Calu3 (cell line): ENCODE measurements around the gene CYP19A1. TPM values are rescaled to one million over a fixed set of nuclear protein-coding genes. Genes with fewer than 3 reads are reported as not detected.

Experiments
- BruUV-seq: library from RNA; stranded (reverse); fragments of 400-500 nt; replicated peaks from 2 replicates; lab custom pipeline; 2021; lab: Mats Ljungman, UMichigan
- CTCF ChIA-PET: fragments of 300-600 bp; sonication (Branson Sonifier 250); formaldehyde crosslinking; loops from one replicate; lab custom pipeline; 2022; ENCODE audit warnings: antibody characterized with exemption; lab: Charles Lee
- DNase-seq: peaks from one replicate; pipeline ENCODE4 v3.0.0; 2022
- H3K27ac Mint-ChIP-seq: one replicate; pipeline ENCODE4 v1.8.0; 2022; ENCODE audit warnings: mixed read lengths; ENCODE audit not compliant: unreplicated experiment
- H3K27me3 Mint-ChIP-seq: one replicate; pipeline ENCODE4 v1.8.0; 2022; ENCODE audit warnings: mixed read lengths; ENCODE audit not compliant: unreplicated experiment
- H3K36me3 Mint-ChIP-seq: one replicate; pipeline ENCODE4 v1.8.0; 2022; ENCODE audit warnings: mild to moderate bottlenecking, moderate library complexity, mixed read lengths; ENCODE audit not compliant: insufficient read depth, unreplicated experiment
- H3K4me1 Mint-ChIP-seq: one replicate; pipeline ENCODE4 v1.8.0; 2022; ENCODE audit warnings: mild to moderate bottlenecking, low read depth, mixed read lengths; ENCODE audit not compliant: unreplicated experiment
- H3K4me3 Mint-ChIP-seq: one replicate; pipeline ENCODE4 v1.8.0; 2022; ENCODE audit warnings: mild to moderate bottlenecking, low read depth, moderate library complexity, mixed read lengths; ENCODE audit not compliant: unreplicated experiment
- H3K9me3 Mint-ChIP-seq: one replicate; pipeline ENCODE4 v1.8.0; 2022; ENCODE audit warnings: low read depth, mixed read lengths; ENCODE audit not compliant: unreplicated experiment
- intact Hi-C: fragments of 100-400 bp; cut with micrococcal nuclease; formaldehyde crosslinking; loops from one replicate; pipeline ENCODE4 v1.10.0; 2022; ENCODE audit not compliant: unreplicated experiment
- total RNA-seq: library from RNA; stranded (reverse); gene quantifications from 2 replicates; pipeline ENCODE4 v1.2.3, GENCODE V29; 2022
- TF ChIP-seq, protein P1 (sequence below): fragments of 200-600 bp; IDR thresholded peaks from one replicate; pipeline ENCODE4 v1.8.0; 2022; ENCODE audit warnings: antibody characterized with exemption; ENCODE audit not compliant: unreplicated experiment

CYP19A1 gene
- total RNA-seq, 1 experiment from 2014 or later: not detected

DNA sequence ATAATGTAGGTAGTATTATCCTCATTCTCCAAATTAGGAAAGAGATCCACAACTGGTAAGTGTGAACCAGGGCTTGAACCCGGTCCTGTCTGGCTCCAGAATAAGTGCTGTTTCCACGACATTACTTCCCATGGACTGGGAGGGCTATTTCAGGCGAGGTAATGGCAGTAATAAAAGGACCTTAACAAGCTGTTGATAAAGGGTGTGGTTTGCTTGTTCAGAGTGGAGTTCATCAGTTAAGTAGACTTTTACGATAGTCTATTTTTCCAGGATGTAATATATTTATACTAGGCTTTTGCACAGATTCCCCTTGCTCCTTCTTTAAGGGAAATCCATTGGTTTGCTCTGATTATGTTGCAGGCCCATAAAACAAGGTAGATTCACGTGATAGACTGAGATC, 155.3 kb downstream of the CYP19A1 start:
- CTCF ChIA-PET: interaction anchor here (0.5 to 1.8 kb wide), 4 partner anchors 9 to 286 kb away, joined by 3 to 4 read pairs (median 4); no protein-coding TSS in a partner anchor
- TF ChIP-seq, protein P1, sequence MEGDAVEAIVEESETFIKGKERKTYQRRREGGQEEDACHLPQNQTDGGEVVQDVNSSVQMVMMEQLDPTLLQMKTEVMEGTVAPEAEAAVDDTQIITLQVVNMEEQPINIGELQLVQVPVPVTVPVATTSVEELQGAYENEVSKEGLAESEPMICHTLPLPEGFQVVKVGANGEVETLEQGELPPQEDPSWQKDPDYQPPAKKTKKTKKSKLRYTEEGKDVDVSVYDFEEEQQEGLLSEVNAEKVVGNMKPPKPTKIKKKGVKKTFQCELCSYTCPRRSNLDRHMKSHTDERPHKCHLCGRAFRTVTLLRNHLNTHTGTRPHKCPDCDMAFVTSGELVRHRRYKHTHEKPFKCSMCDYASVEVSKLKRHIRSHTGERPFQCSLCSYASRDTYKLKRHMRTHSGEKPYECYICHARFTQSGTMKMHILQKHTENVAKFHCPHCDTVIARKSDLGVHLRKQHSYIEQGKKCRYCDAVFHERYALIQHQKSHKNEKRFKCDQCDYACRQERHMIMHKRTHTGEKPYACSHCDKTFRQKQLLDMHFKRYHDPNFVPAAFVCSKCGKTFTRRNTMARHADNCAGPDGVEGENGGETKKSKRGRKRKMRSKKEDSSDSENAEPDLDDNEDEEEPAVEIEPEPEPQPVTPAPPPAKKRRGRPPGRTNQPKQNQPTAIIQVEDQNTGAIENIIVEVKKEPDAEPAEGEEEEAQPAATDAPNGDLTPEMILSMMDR: no peak
- peaks cover 88% of the 10 kb centered on the region for H3K27me3 Mint-ChIP-seq

DNA sequence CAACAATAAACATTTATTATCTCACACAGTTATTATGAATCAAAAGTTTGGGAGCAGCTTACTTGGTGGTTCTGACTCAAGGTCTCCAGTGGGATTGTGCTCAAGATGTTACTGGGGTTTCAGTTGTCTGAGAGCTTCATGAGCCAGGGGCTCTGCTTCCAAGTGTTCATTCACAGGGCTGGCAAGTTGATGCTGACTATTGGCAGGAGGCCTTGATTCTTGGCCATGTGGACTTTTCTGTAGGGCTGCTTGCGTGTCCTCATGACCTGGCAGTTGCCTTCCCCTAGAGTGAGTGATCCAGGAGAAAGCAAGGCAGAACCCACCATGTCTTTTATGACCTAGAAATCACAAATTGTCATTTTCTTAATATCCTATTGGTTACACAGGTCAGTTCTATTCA, 156.5 kb downstream of the CYP19A1 start:
- H3K4me3 Mint-ChIP-seq: no peak overlapping the region
- peaks cover 2% of the 10 kb centered on the region for H3K9me3 Mint-ChIP-seq
- CTCF ChIA-PET: no interaction called here
- TF ChIP-seq, protein P1: no peak
- no peak for DNase-seq
- no peak overlapping the region for H3K27ac Mint-ChIP-seq
- H3K4me1 Mint-ChIP-seq: no peaks in the 10 kb centered on the region
- intact Hi-C loops: no loop called here
- H3K27me3 Mint-ChIP-seq: peaks cover 76% of the 10 kb centered on the region
- H3K36me3 Mint-ChIP-seq: no peaks in the 10 kb centered on the region
- BruUV-seq: no TSS peak

More for the DNA sequence above, 155.3 kb downstream of the CYP19A1 start:
- no TSS peak for BruUV-seq
- Mint-ChIP-seq H3K9me3 (peaks cover 2% of the 10 kb centered on the region), H3K4me3 (no peak overlapping the region), H3K27ac (no peak overlapping the region), H3K36me3 (no peaks in the 10 kb centered on the region), H3K4me1 (no peaks in the 10 kb centered on the region)
- intact Hi-C loops: no loop called here
- no peak for DNase-seq

DNA sequence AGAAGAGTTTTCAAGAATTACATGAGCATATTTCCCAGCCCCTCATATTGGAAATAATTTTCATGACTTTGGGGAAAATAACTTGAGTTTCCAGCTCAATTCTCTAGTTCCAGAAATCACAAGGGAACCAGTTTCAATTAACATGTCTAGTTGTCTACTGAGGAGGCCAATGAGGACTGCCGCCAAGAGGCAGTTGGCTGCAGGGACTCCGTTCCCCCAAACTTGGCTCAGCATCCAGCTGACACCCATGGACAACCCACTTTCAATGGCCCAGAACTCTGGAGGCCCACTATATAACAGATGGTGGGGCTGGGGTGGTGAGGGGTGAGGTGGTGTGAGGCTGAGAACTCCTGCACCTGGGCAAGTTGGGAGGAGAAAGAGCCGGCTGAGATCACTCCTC, 157.2 kb downstream of the CYP19A1 start:
- intact Hi-C loops: no loop called here
- H3K36me3 Mint-ChIP-seq: no peaks in the 10 kb centered on the region
- TF ChIP-seq, protein P1: no peak
- CTCF ChIA-PET: interaction anchor here (0.6 kb wide), 1 partner anchor 19 kb away, joined by 3 read pairs; no protein-coding TSS in a partner anchor
- H3K4me3 Mint-ChIP-seq: no peak overlapping the region
- BruUV-seq: no TSS peak
- H3K4me1 Mint-ChIP-seq: no peaks in the 10 kb centered on the region
- no peak overlapping the region for H3K27ac Mint-ChIP-seq
- no peak for DNase-seq
- peaks cover 2% of the 10 kb centered on the region for H3K9me3 Mint-ChIP-seq
- peaks cover 69% of the 10 kb centered on the region for H3K27me3 Mint-ChIP-seq

DNA sequence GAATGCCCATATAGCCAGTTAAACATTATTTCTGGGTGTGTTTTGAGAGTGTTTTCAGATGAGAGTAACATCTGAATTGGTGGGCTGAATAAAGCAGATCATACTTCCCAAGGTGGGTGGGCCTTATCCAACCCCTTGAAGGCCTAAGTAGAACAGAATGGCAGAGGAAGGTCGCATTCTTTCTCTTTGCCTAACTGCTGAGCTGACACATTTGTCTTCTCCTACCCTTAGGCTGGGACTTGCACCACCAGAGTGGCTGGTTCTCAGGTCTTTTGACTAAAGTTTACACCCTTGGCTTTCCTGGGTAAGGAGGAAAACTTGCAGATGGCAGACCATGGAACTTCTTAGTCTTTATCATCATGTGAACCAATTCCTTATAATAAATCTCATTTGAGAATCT, 157.9 kb downstream of the CYP19A1 start:
- peaks cover 2% of the 10 kb centered on the region for H3K9me3 Mint-ChIP-seq
- no peaks in the 10 kb centered on the region for H3K36me3 Mint-ChIP-seq
- CTCF ChIA-PET: interaction anchor here (0.6 kb wide), 1 partner anchor 18 kb away, joined by 3 read pairs; no protein-coding TSS in a partner anchor

More for the DNA sequence above, 157.9 kb downstream of the CYP19A1 start:
- Mint-ChIP-seq H3K27me3 (peaks cover 62% of the 10 kb centered on the region), H3K27ac (no peak overlapping the region), H3K4me3 (no peak overlapping the region), H3K4me1 (no peaks in the 10 kb centered on the region)
- TF ChIP-seq, protein P1: no peak
- intact Hi-C loops: no loop called here
- BruUV-seq: no TSS peak
- DNase-seq: no peak
